Ovary (tissue), 3 donors: ENCODE measurements around the gene LZIC.

Source experiments
- EP300 ChIP-seq: sonication (generic); formaldehyde crosslinking; IDR thresholded peaks from one replicate; pipeline ENCODE4 v1.6.1; 2017; ENCODE audit warnings: antibody characterized with exemption
- POLR2A ChIP-seq: fragments of 450-650 bp; IDR thresholded peaks from one replicate; pipeline ENCODE4 v1.6.1; 2017; ENCODE audit warnings: antibody characterized with exemption, mild to moderate bottlenecking, moderate library complexity
- TF ChIP-seq, protein P1 (sequence below), 3 donors: fragments of 450-650 bp in 2 of 3; fragments of 200-600 bp in 1 of 3; IDR thresholded peaks; one replicate each; pipeline versions ENCODE4 v1.5.1 to v1.8.0; 2016 to 2022; ENCODE audit warnings: antibody characterized with exemption in 3 of 3, mild to moderate bottlenecking in 1 of 3
- donor health status: DM: no; HTN: no; CAD: no.

- TF ChIP-seq EP300 (no peak), POLR2A (no peak)
- TF ChIP-seq, protein P1, sequence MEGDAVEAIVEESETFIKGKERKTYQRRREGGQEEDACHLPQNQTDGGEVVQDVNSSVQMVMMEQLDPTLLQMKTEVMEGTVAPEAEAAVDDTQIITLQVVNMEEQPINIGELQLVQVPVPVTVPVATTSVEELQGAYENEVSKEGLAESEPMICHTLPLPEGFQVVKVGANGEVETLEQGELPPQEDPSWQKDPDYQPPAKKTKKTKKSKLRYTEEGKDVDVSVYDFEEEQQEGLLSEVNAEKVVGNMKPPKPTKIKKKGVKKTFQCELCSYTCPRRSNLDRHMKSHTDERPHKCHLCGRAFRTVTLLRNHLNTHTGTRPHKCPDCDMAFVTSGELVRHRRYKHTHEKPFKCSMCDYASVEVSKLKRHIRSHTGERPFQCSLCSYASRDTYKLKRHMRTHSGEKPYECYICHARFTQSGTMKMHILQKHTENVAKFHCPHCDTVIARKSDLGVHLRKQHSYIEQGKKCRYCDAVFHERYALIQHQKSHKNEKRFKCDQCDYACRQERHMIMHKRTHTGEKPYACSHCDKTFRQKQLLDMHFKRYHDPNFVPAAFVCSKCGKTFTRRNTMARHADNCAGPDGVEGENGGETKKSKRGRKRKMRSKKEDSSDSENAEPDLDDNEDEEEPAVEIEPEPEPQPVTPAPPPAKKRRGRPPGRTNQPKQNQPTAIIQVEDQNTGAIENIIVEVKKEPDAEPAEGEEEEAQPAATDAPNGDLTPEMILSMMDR (IDR thresholded peaks at IDR 0.05): no peak
These were observed 49.1 kb downstream of the LZIC start for GRCh38 chr1:9894115-9894514.
